HG03097 (cell line): ENCODE data around the gene PTCRA.

Source experiments
- ATAC-seq: cut with Tn5 transposase; IDR thresholded peaks from one replicate; pipeline ENCODE4 v1.9.1; 2021; ENCODE audit not compliant: unreplicated experiment, low FRiP score

PTCRA gene

DNA sequence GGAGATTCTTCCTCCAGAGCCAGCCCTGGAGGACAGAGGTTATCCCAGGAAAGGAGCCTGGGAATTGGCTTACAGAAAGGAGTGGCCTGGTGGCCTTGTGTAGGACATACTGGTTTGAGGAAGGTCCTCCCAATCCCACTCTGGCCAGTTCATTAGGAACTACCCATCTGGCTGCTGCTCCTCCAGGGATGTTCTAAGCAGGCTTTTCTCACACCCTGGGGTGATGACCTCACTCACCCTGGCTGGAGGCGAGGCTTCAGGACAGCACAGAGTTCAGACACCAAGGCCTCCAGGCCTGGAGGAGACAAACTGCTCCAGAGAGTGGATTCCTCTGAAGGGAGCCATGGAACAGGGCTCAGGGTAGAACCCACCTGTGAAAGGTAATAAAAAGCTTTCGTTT, 53.6 kb downstream of the PTCRA start:
- no peak for ATAC-seq

DNA sequence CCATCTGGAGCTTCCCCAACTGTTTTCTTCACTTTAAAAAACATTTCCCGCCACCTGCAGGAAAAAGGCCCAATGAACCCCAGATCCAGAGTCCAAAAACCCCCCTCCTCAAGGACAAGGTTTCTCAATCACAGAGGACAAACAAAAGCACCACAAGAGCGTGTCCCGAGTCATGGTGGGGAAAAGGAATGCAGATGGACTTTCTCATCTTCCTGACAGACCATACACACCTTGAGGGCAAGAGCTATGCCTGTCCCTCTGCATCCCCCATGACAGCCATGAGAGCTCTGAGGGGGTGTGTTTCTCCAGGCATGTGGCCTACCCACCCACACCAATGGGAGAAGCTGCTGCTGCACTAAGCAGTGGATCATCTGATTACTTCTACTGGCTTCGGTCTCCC, 54.1 kb downstream of the PTCRA start:
- ATAC-seq = no peak

DNA sequence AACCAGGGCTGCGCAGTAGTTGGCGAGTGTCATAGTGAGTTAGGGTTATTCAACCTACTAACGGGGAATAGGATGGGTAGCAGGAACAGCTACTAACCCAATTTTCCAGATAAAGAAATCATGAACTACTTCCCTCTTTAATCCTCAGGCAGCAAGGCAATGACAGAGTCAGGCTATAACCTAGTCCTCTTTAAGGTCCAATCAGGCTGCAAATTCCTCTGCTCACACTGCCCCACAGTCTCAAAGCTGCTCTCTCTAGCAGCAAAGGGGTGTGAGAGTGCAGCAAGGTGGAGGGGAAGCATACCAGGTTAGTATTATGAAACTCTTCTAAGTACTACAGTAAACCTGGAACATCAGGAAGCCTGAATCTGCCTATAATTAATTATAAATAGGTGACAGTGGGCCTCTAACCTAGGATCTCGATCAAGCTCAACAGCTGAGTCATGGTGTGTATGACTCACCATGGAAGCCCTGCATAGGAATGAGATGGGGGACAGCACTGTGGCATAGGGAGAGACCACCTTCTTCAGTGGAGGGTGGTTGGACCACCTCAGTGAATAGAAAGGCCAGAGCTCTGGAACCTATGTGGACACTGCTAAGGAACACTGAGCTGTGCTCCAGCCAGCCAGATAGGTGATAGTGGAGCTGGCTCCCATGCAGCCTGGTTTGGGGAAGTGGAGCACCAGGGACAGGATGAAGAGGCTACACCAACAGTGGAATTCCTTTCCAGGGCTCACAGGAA, 55.2 kb downstream of the PTCRA start:
- ATAC-seq = no peak

DNA sequence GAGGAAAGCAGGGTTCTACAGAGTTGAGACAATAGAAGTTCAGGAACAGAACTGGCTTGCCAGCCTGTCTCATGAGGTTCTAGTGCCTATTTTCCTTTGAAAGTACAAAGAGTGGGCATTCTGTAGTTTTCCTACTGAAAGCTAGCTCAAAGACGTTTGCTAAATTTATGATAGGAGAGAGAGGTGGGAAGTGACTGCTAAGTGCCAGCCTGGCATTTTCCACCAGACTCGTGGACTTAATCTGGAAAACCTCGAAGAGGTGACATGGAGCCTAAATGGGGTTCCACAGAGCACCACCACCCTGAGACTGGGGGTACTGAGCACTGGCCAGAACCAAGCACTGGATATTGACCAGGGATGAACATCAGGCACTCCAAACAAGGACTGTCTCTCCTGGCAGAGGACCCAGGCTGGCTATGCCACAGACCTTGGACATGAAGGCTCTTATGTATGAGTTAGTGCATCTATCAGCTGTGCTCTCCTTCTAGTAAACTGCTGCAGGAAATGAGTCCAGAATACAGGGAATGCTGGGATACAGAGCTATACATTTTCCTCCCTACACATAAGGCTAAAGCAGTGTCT, 56.0 kb downstream of the PTCRA start:
- no peak for ATAC-seq

DNA sequence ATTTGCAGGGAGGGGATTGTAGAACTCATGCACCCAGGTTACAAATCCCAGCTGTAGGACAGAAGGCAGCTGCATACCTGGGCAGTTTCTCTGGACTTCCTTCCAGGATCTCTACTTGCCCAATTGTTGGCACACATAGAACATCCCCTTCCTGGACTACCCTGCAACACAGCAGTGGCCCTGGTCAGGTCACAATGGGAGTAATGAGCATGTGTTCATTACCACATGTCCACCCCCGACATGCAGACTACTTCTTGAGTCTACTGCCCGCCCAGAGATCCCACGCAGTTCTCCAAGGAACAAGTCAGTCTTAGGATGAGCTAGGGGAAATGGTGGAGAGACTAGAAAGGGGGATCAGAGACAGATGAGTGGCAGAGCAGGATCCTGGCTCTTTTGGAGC, 58.1 kb downstream of the PTCRA start:
- no peak for ATAC-seq

DNA sequence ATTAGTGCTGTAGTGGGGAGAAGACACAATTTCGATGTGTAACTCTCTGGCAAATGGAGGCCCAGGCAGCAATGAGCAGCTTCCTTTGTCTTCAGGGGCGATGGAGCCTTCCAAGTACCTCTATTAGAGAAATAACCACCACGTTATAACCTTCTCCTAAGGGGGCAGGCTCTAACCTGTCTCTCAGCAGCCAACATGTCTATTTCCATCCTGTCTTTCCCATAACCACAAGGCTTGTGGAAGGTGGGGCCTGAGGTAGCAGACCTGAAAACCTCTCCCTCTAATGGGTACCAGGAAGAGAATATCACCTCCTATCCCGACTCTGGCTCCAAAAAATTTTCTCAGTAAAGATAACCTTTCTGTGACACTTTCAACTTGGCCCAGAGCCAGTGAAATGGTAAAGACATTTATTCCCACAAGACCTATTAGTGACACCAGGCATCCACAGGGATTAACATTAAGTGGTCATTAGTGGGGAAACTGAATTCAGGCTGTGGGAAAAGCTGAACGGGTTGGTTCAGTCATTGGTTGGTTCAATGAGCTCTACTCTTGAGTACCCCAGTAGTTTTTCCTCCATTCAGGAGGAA, 59.2 kb downstream of the PTCRA start:
- ATAC-seq = no peak
